NCI-H1930 (cell line): ENCODE results near the gene TCEAL7.
"Not testable (repeated sequence)": the region's sequence is repeated elsewhere in the genome, so short reads cannot be mapped to it uniquely, and the experiment has no call there.

Experiments used
- DNase-seq, 2 experiments: peaks; one replicate each; lab custom pipeline; 2025; lab: John Stamatoyannopoulos, UW

Gene TCEAL7

GRCh38 chrX:103329991-103330390, at the start of gene TCEAL7:
TSS of gene TCEAL7 (plus strand) at chrX:103330239. CDS start at chrX:103331404, 1,165 bp downstream.
- DNase-seq = no peak

GRCh38 chrX:103293118-103293517, 36.9 kb upstream of the TCEAL7 start:
- DNase-seq = no peak

GRCh38 chrX:103304705-103305104, 25.3 kb upstream of the TCEAL7 start:
- DNase-seq = no peak

- DNase-seq = not testable (repeated sequence)
These were observed 24.4 kb upstream of the TCEAL7 start for GRCh38 chrX:103305666-103306065.

- no peak for DNase-seq
These were observed 20.0 kb upstream of the TCEAL7 start for GRCh38 chrX:103309860-103310554.

- DNase-seq = peak; percentile 53 to 65
These were observed 19.3 kb upstream of the TCEAL7 start, which contains the start of gene BEX2 for GRCh38 chrX:103310555-103311398. TSS of gene BEX2 (minus strand) at chrX:103310990. CDS start at chrX:103309976, 1,014 bp downstream.

- no peak for DNase-seq
These were observed 18.6 kb upstream of the TCEAL7 start for GRCh38 chrX:103311399-103311780.

GRCh38 chrX:103330681-103331288, 746 bp downstream of the TCEAL7 start:
- DNase-seq = no peak

GRCh38 chrX:103338663-103339062, 8.6 kb downstream of the TCEAL7 start:
- DNase-seq = no peak

- peak in 1 of 2 experiments; percentile 21 for DNase-seq
These were observed 13.1 kb downstream of the TCEAL7 start for GRCh38 chrX:103343105-103343504.

- DNase-seq = no peak
These were observed 14.6 kb downstream of the TCEAL7 start for GRCh38 chrX:103344606-103345005.

- DNase-seq = no peak
These were observed 17.8 kb downstream of the TCEAL7 start for GRCh38 chrX:103347682-103348397.

- DNase-seq = peak; percentile 13 to 34
These were observed 26.2 kb downstream of the TCEAL7 start, which contains the start of gene TCEAL9 for GRCh38 chrX:103356130-103356798. TSS of gene TCEAL9 (plus strand) at chrX:103356506. CDS start at chrX:103357685, 1,179 bp downstream.

- DNase-seq = no peak
These were observed 26.8 kb downstream of the TCEAL7 start for GRCh38 chrX:103356858-103357257.

GRCh38 chrX:103357871-103358270, 27.8 kb downstream of the TCEAL7 start:
- DNase-seq = no peak

- not testable (repeated sequence) for DNase-seq
These were observed 29.6 kb downstream of the TCEAL7 start for GRCh38 chrX:103359605-103360004.

- DNase-seq = no peak
These were observed 30.1 kb downstream of the TCEAL7 start for GRCh38 chrX:103360092-103360491.

- DNase-seq = no peak
These were observed 30.9 kb downstream of the TCEAL7 start for GRCh38 chrX:103360916-103361315.

GRCh38 chrX:103361798-103362197, 31.8 kb downstream of the TCEAL7 start:
- no peak for DNase-seq

- DNase-seq = no peak
These were observed 32.4 kb downstream of the TCEAL7 start for GRCh38 chrX:103362474-103362873.

GRCh38 chrX:103363046-103363445, 33.0 kb downstream of the TCEAL7 start:
- no peak for DNase-seq
